GM23338 (cell line): ENCODE data around the gene SCFD2. TPM values are rescaled to one million over a fixed set of nuclear protein-coding genes. Genes with fewer than 3 reads are reported as not detected.

Experiments
- ATAC-seq: fragments of 200-7000 bp; cut with Tn5 transposase; 3 replicates; pipeline ENCODE4 v1.9.1; 2020
- DNase-seq: peaks from one replicate; pipeline ENCODE4 v3.0.0-alpha.2; 2015; ENCODE audit warnings: low spot score
- H2AFZ ChIP-seq: fragments of 200-600 bp; sonication (generic); 2 replicates; pipeline ENCODE4 v1.8.0; 2016; ENCODE audit warnings: antibody characterized with exemption, mild to moderate bottlenecking, moderate library complexity
- H3F3A ChIP-seq: fragments of 200-600 bp; sonication (generic); replicated peaks from 2 replicates; pipeline ENCODE4 v1.8.0; 2017; ENCODE audit warnings: antibody characterized with exemption, mixed run types, low read depth
- H3K27ac ChIP-seq: fragments of 200-600 bp; sonication (generic); 2 replicates; pipeline ENCODE4 v1.6.1; 2016; ENCODE audit warnings: low read depth
- H3K27me3 ChIP-seq: fragments of 200-600 bp; sonication (generic); 2 replicates; pipeline ENCODE4 v1.8.0; 2016; ENCODE audit warnings: mild to moderate bottlenecking, mixed run types, moderate library complexity; ENCODE audit not compliant: insufficient read depth
- H3K36me3 ChIP-seq: fragments of 200-600 bp; sonication (generic); 2 replicates; pipeline ENCODE4 v1.8.0; 2016; ENCODE audit warnings: mild to moderate bottlenecking; ENCODE audit not compliant: insufficient read depth
- H3K4me1 ChIP-seq: fragments of 200-600 bp; sonication (generic); 2 replicates; pipeline ENCODE4 v1.8.0; 2016; ENCODE audit warnings: mild to moderate bottlenecking, moderate library complexity; ENCODE audit not compliant: insufficient read depth
- H3K4me2 ChIP-seq: fragments of 200-600 bp; sonication (generic); 2 replicates; pipeline ENCODE4 v1.7.1; 2017; ENCODE audit warnings: mixed run types
- H3K4me3 ChIP-seq: fragments of 200-600 bp; sonication (generic); 2 replicates; pipeline ENCODE4 v1.6.1; 2016; ENCODE audit warnings: mixed run types
- H3K79me2 ChIP-seq: fragments of 200-600 bp; sonication (generic); replicated peaks from 2 replicates; pipeline ENCODE4 v1.8.0; 2017; ENCODE audit warnings: mild to moderate bottlenecking; ENCODE audit not compliant: insufficient read depth
- H3K9me2 ChIP-seq: fragments of 200-600 bp; sonication (generic); 2 replicates; pipeline ENCODE4 v1.8.0; 2017; ENCODE audit not compliant: insufficient read depth
- H4K20me1 ChIP-seq: fragments of 200-600 bp; sonication (generic); replicated peaks from 2 replicates; pipeline ENCODE4 v1.8.0; 2017; ENCODE audit warnings: mild to moderate bottlenecking; ENCODE audit not compliant: insufficient read depth
- H3K27ac Mint-ChIP-seq: 2 replicates; pipeline ENCODE4 v1.8.0; 2020; ENCODE audit warnings: inconsistent platforms, mild to moderate bottlenecking, moderate library complexity, mixed read lengths
- H3K27me3 Mint-ChIP-seq: 3 replicates; pipeline ENCODE4 v1.8.0; 2022; ENCODE audit warnings: low read depth, mild to moderate bottlenecking, moderate library complexity, mixed read lengths, inconsistent platforms; ENCODE audit not compliant: insufficient read depth, poor library complexity
- H3K36me3 Mint-ChIP-seq: 3 replicates; pipeline ENCODE4 v1.8.0; 2021; ENCODE audit warnings: low read depth, mild to moderate bottlenecking, inconsistent platforms, moderate library complexity, mixed read lengths
- H3K4me1 Mint-ChIP-seq: 3 replicates; pipeline ENCODE4 v1.8.0; 2020; ENCODE audit warnings: mild to moderate bottlenecking, inconsistent platforms, mixed read lengths
- H3K4me3 Mint-ChIP-seq: 3 replicates; pipeline ENCODE4 v1.8.0; 2021; ENCODE audit warnings: moderate library complexity, mild to moderate bottlenecking, inconsistent platforms, mixed read lengths
- H3K9me3 Mint-ChIP-seq: 3 replicates; pipeline ENCODE4 v1.8.0; 2020; ENCODE audit warnings: moderate library complexity, mild to moderate bottlenecking, inconsistent platforms, mixed read lengths
- CREB1 ChIP-seq: fragments of 250-450 bp; sonication (Bioruptor Pico); IDR thresholded peaks from 2 replicates; pipeline ENCODE4 v1.5.0; 2020; ENCODE audit warnings: low read depth, mild to moderate bottlenecking, moderate library complexity
- ETS1 ChIP-seq: IDR thresholded peaks from 2 replicates; pipeline ENCODE4 v1.6.1; 2016; ENCODE audit warnings: antibody characterized with exemption
- EZH2 ChIP-seq: fragments of 200-600 bp; sonication (generic); IDR thresholded peaks from one replicate; pipeline ENCODE4 v1.8.0; 2017; ENCODE audit warnings: antibody characterized with exemption, mild to moderate bottlenecking, low read depth; ENCODE audit not compliant: unreplicated experiment
- EZH2phosphoT487 ChIP-seq: fragments of 200-600 bp; sonication (generic); IDR thresholded peaks from one replicate; pipeline ENCODE4 v1.8.1; 2018; ENCODE audit warnings: antibody characterized with exemption; ENCODE audit not compliant: unreplicated experiment
- JUNB ChIP-seq: IDR thresholded peaks from one replicate; pipeline ENCODE4 v1.6.1; 2016; ENCODE audit warnings: antibody characterized with exemption; ENCODE audit not compliant: unreplicated experiment
- NANOG ChIP-seq: IDR thresholded peaks from 2 replicates; pipeline ENCODE4 v1.6.1; 2016; ENCODE audit warnings: antibody characterized with exemption, borderline replicate concordance
- POLR2AphosphoS5 ChIP-seq: IDR thresholded peaks from 2 replicates; pipeline ENCODE4 v1.6.1; 2016; ENCODE audit warnings: antibody characterized with exemption, low read depth
- REST ChIP-seq: IDR thresholded peaks from one replicate; pipeline ENCODE4 v1.6.1; 2018; ENCODE audit warnings: antibody characterized with exemption; ENCODE audit not compliant: unreplicated experiment
- STAT1 ChIP-seq: IDR thresholded peaks from one replicate; pipeline ENCODE4 v1.6.1; 2016; ENCODE audit warnings: antibody characterized with exemption; ENCODE audit not compliant: unreplicated experiment
- ZNF462 ChIP-seq: fragments of 250-450 bp; sonication (Bioruptor Pico); IDR thresholded peaks from 2 replicates; pipeline ENCODE4 v1.5.0; 2020; ENCODE audit warnings: mild to moderate bottlenecking, moderate library complexity
- polyA plus RNA-seq: library from polyadenylated mRNA; unstranded; fragments of >200 nt; fragmentation: Nextera tagmentation; extraction: Ambion mirVana; gene quantifications from 2 replicates; pipeline ENCODE4 v1.2.1, GENCODE V29; 2016
- total RNA-seq: library from RNA; depleted of rRNA; stranded (reverse); fragments of >200 nt; shearing (Covaris generic); gene quantifications from 2 replicates; pipeline ENCODE4 v1.2.3, GENCODE V29; 2014
- TF ChIP-seq, protein P1 (sequence below), 2 experiments: fragments of 200-600 bp in 1 of 2; sonication (generic) in 1 of 2; conservative IDR thresholded peaks; 2 replicates each; pipeline versions ENCODE4 v1.5.1 to v1.6.1; 2016 to 2017; ENCODE audit warnings: antibody characterized with exemption in 2 of 2, low read depth in 2 of 2, mild to moderate bottlenecking in 2 of 2, moderate library complexity in 1 of 2

SCFD2 gene
- total and polyA plus RNA-seq, 2 experiments from 2014 or later = 5.7 to 17.5 TPM

- no peak overlapping the region for H3K4me2 ChIP-seq
- no peaks in the 10 kb centered on the region for H3K4me1 ChIP-seq
- Mint-ChIP-seq H3K4me1 (peaks cover 15% of the 10 kb centered on the region), H3K9me3 (peaks cover 4% of the 10 kb centered on the region; the same call in 2 of the 3 replicates), H3K27ac (no peak overlapping the region), H3K27me3 (no peaks in the 10 kb centered on the region), H3K4me3 (no peak overlapping the region), H3K36me3 (peaks cover 3% of the 10 kb centered on the region; the same call in 2 of the 3 replicates)
- no peak overlapping the region for H3K27ac ChIP-seq
- DNase-seq (no peak), ATAC-seq (no peak)
- no peak overlapping the region for H2AFZ ChIP-seq
- H3K36me3 ChIP-seq = no peaks in the 10 kb centered on the region
- H3K27me3 ChIP-seq = no peaks in the 10 kb centered on the region
- H3F3A ChIP-seq = no peaks in the 10 kb centered on the region
- H3K4me3 ChIP-seq = no peak overlapping the region
- H3K9me2 ChIP-seq = no peaks in the 10 kb centered on the region
- H4K20me1 ChIP-seq = no peaks in the 10 kb centered on the region
- no peak for TF ChIP-seq CREB1
- no peak for TF ChIP-seq EZH2phosphoT487
- TF ChIP-seq JUNB = no peak
- no peak for TF ChIP-seq REST
- TF ChIP-seq, protein P1, sequence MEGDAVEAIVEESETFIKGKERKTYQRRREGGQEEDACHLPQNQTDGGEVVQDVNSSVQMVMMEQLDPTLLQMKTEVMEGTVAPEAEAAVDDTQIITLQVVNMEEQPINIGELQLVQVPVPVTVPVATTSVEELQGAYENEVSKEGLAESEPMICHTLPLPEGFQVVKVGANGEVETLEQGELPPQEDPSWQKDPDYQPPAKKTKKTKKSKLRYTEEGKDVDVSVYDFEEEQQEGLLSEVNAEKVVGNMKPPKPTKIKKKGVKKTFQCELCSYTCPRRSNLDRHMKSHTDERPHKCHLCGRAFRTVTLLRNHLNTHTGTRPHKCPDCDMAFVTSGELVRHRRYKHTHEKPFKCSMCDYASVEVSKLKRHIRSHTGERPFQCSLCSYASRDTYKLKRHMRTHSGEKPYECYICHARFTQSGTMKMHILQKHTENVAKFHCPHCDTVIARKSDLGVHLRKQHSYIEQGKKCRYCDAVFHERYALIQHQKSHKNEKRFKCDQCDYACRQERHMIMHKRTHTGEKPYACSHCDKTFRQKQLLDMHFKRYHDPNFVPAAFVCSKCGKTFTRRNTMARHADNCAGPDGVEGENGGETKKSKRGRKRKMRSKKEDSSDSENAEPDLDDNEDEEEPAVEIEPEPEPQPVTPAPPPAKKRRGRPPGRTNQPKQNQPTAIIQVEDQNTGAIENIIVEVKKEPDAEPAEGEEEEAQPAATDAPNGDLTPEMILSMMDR (conservative IDR thresholded peaks at IDR 0.05; ENCODE audit: low read depth in 2 of 2) = no peak
- no peak for TF ChIP-seq POLR2AphosphoS5
- no peak for TF ChIP-seq ZNF462 (CRISPR knock-in tag)
- no peak for TF ChIP-seq ETS1
- TF ChIP-seq STAT1 = no peak
- no peak for TF ChIP-seq NANOG
- no peak for TF ChIP-seq EZH2
- H3K79me2 ChIP-seq = no peaks in the 10 kb centered on the region
Measured at GRCh38 chr4:52977252-52977651, 388.6 kb downstream of the SCFD2 start.
